ENCODE results near the gene PMFBP1.

DNA sequence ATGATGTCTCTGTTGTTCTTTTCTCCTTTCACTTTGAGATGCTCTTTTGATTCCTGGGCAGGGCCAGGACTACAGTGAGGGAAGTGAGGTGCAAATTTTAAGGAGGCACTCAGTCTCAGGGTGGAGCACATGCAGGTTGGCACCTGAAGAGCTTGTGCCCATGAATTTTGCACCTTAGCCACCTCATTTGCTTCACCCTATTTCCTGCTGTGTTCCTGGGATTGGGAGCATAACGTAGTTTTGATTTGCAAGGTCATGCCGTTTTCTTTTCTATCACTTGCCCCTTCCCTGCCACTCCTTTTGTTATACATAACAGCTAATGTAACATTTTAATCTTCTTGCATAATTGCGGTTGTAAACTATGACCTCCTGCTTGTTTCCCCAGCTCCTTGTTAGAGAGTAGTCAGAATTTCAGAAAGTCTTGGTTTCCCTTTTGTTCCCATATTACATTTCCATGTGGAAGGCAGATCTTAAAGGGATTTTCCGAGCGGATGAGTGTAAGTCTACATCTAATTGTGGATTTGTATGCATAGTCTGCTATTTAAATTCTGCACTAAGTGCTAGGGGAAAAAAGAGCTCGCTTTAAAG is 9.8 kb downstream of the PMFBP1 start:
- TF ChIP-seq YY1 (IDR thresholded peaks at IDR 0.05; ENCODE audit: insufficient read depth, insufficient read length) (no peak), SUZ12 (IDR thresholded peaks at IDR 0.05; ENCODE audit: extremely low read depth, insufficient read depth, insufficient read length) (no peak)

All from NT2/D1 (cell line).